ENCODE measurements around the gene IVNS1ABP.

Gene IVNS1ABP

GRCh38 chr1:185297982-185298381, 19.1 kb downstream of the IVNS1ABP start:
- H3K27me3 ChIP-seq (ENCODE audit: control insufficient read depth, low read length) = no peaks in the 10 kb centered on the region
- H3K4me2 ChIP-seq (ENCODE audit: low read length) = no peak overlapping the region
- no peaks in the 10 kb centered on the region; the same call in 1 of the 2 replicates for H4K20me1 ChIP-seq (ENCODE audit: control insufficient read depth, insufficient read depth, low read depth, low read length)
- H3F3A ChIP-seq (ENCODE audit: control insufficient read depth, insufficient read depth) = peaks cover 11% of the 10 kb centered on the region; the same call in 1 of the 2 replicates
- H3K27ac ChIP-seq (ENCODE audit: low read depth, low read length) = no peak overlapping the region
- H3K36me3 ChIP-seq (ENCODE audit: control insufficient read depth, low read length) = peaks cover 94% of the 10 kb centered on the region
- H3K79me2 ChIP-seq (ENCODE audit: control insufficient read depth, low read length) = no peaks in the 10 kb centered on the region
- H3K4me3 ChIP-seq (ENCODE audit: low read length) = no peak overlapping the region
- H3K4me1 ChIP-seq (ENCODE audit: control insufficient read depth, low read length) = no peaks in the 10 kb centered on the region
- no peak for TF ChIP-seq CTCF (IDR thresholded peaks at IDR 0.05; ENCODE audit: low read depth, low read length, poor library complexity, severe bottlenecking)
- TF ChIP-seq EZH2phosphoT487 (IDR thresholded peaks at IDR 0.05; ENCODE audit: borderline replicate concordance, low read length) = no peak
- no peaks in the 10 kb centered on the region for H3K9me3 ChIP-seq (ENCODE audit: control insufficient read depth, insufficient read depth, low read length)
- H3K9me2 ChIP-seq (replicated peaks; ENCODE audit: control insufficient read depth, low read length) = no peaks in the 10 kb centered on the region

GRCh38 chr1:185295091-185295490, 22.0 kb downstream of the IVNS1ABP start:
- no peaks in the 10 kb centered on the region for H3K9me2 ChIP-seq (replicated peaks; ENCODE audit: control insufficient read depth, low read length)
- H4K20me1 ChIP-seq (ENCODE audit: control insufficient read depth, insufficient read depth, low read depth, low read length) = no peaks in the 10 kb centered on the region; the same call in 1 of the 2 replicates

GRCh38 chr1:185293967-185294542, 23.0 kb downstream of the IVNS1ABP start:
- Histone ChIP-seq H3K36me3 (ENCODE audit: control insufficient read depth, low read length) (peaks cover 57% of the 10 kb centered on the region), H3K9me3 (ENCODE audit: control insufficient read depth, insufficient read depth, low read length) (no peaks in the 10 kb centered on the region), H3K27me3 (ENCODE audit: control insufficient read depth, low read length) (no peaks in the 10 kb centered on the region), H3K4me1 (ENCODE audit: control insufficient read depth, low read length) (no peaks in the 10 kb centered on the region), H3K79me2 (ENCODE audit: control insufficient read depth, low read length) (no peaks in the 10 kb centered on the region), H3K4me3 (ENCODE audit: low read length) (no peak overlapping the region), H3K4me2 (ENCODE audit: low read length) (no peak overlapping the region), H3F3A (ENCODE audit: control insufficient read depth, insufficient read depth) (peaks cover 24% of the 10 kb centered on the region; the same call in 1 of the 2 replicates), H3K27ac (ENCODE audit: low read depth, low read length) (no peak overlapping the region), H3K9me2 (replicated peaks; ENCODE audit: control insufficient read depth, low read length) (no peaks in the 10 kb centered on the region), H4K20me1 (ENCODE audit: control insufficient read depth, insufficient read depth, low read depth, low read length) (no peaks in the 10 kb centered on the region)
- TF ChIP-seq CTCF (IDR thresholded peaks at IDR 0.05; ENCODE audit: low read depth, low read length, poor library complexity, severe bottlenecking) (no peak), EZH2phosphoT487 (IDR thresholded peaks at IDR 0.05; ENCODE audit: borderline replicate concordance, low read length) (no peak)

More at GRCh38 chr1:185295091-185295490, 22.0 kb downstream of the IVNS1ABP start:
- no peaks in the 10 kb centered on the region for H3K27me3 ChIP-seq (ENCODE audit: control insufficient read depth, low read length)
- no peaks in the 10 kb centered on the region for H3K9me3 ChIP-seq (ENCODE audit: control insufficient read depth, insufficient read depth, low read length)
- H3K4me2 ChIP-seq (ENCODE audit: low read length) = no peak overlapping the region
- no peaks in the 10 kb centered on the region for H3K4me1 ChIP-seq (ENCODE audit: control insufficient read depth, low read length)
- no peak for TF ChIP-seq CTCF (IDR thresholded peaks at IDR 0.05; ENCODE audit: low read depth, low read length, poor library complexity, severe bottlenecking)
- TF ChIP-seq EZH2phosphoT487 (IDR thresholded peaks at IDR 0.05; ENCODE audit: borderline replicate concordance, low read length) = no peak
- H3K79me2 ChIP-seq (ENCODE audit: control insufficient read depth, low read length) = no peaks in the 10 kb centered on the region
- peaks cover 26% of the 10 kb centered on the region; the same call in 1 of the 2 replicates for H3F3A ChIP-seq (ENCODE audit: control insufficient read depth, insufficient read depth)
- peaks cover 67% of the 10 kb centered on the region for H3K36me3 ChIP-seq (ENCODE audit: control insufficient read depth, low read length)
- no peak overlapping the region for H3K27ac ChIP-seq (ENCODE audit: low read depth, low read length)
- H3K4me3 ChIP-seq (ENCODE audit: low read length) = no peak overlapping the region
